Mammary epithelial cell (primary cell): ENCODE data around the gene ZFHX3.

ENCODE experiments used
- CTCF ChIP-seq, 2 donors: IDR thresholded peaks in 1 of 2; conservative IDR thresholded peaks in 1 of 2; 2 replicates each; pipeline ENCODE4 v1.5.1; 2011 to 2012; ENCODE audit warnings: inconsistent platforms in 2 of 2, low read length in 2 of 2, mild to moderate bottlenecking in 2 of 2, control low read depth in 1 of 2, low read depth in 1 of 2; ENCODE audit not compliant: insufficient read depth in 1 of 2; ENCODE audit errors: extremely low read depth in 1 of 2
- EZH2 ChIP-seq: IDR thresholded peaks from 2 replicates; pipeline ENCODE4 v1.6.1; 2012; ENCODE audit warnings: low read length, inconsistent platforms, borderline replicate concordance

- TF ChIP-seq CTCF (conservative IDR thresholded peaks at IDR 0.05 in 1 of 2, IDR thresholded peaks at IDR 0.05 in 1 of 2; ENCODE audit: extremely low read depth in 1 of 2, insufficient read depth in 1 of 2, low read depth in 1 of 2, low read length in 2 of 2) (no peak), EZH2 (no peak)
These were observed 45.5 kb upstream of the ZFHX3 start for GRCh38 chr16:73093146-73094144.
